C4-2B (cell line): Measurements from ENCODE around the gene EREG.

Experiments used
- ZFX ChIP-seq: fragments of 450-650 bp; IDR thresholded peaks from 2 replicates; pipeline ENCODE4 v1.6.1; 2017
- TF ChIP-seq, protein P1 (sequence below): fragments of 450-650 bp; conservative IDR thresholded peaks from 2 replicates; pipeline ENCODE4 v1.5.1; 2017; ENCODE audit warnings: mild to moderate bottlenecking

DNA sequence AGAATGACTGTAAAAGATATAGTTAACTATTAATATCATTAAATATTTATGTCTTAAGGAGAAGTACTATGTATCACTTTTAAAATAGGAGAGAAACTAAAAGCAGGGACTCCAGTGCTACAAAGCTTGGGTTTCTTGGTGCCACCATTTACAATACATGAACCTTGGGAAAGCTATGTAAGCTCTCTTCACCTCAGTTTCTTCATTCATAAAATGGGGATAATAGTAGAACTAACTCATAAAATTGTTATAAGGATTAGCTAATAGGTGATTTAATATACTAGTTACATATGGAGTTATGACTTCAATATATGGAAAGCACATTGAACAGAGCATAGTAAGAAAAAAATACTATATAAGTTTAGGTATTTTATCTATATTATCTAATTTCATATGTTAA is 33.0 kb upstream of the EREG start:
- TF ChIP-seq, protein P1, sequence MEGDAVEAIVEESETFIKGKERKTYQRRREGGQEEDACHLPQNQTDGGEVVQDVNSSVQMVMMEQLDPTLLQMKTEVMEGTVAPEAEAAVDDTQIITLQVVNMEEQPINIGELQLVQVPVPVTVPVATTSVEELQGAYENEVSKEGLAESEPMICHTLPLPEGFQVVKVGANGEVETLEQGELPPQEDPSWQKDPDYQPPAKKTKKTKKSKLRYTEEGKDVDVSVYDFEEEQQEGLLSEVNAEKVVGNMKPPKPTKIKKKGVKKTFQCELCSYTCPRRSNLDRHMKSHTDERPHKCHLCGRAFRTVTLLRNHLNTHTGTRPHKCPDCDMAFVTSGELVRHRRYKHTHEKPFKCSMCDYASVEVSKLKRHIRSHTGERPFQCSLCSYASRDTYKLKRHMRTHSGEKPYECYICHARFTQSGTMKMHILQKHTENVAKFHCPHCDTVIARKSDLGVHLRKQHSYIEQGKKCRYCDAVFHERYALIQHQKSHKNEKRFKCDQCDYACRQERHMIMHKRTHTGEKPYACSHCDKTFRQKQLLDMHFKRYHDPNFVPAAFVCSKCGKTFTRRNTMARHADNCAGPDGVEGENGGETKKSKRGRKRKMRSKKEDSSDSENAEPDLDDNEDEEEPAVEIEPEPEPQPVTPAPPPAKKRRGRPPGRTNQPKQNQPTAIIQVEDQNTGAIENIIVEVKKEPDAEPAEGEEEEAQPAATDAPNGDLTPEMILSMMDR = no peak
- no peak for TF ChIP-seq ZFX
